ENCODE measurements around the gene C17orf113. TPM values are rescaled to one million over a fixed set of nuclear protein-coding genes. Genes with fewer than 3 reads are reported as not detected.

C17orf113 gene
- total RNA-seq, 1 donor from 2014 or later, result 0.13 TPM

- no peak for DNase-seq (ENCODE audit: low spot score)
Observed at GRCh38 chr17:42072323-42073187, 22.2 kb upstream of the C17orf113 start.

GRCh38 chr17:42071810-42072209 lies 21.4 kb upstream of the C17orf113 start:
- no peak for DNase-seq (ENCODE audit: low spot score)

GRCh38 chr17:42068979-42069378 lies 18.6 kb upstream of the C17orf113 start:
- no peak for DNase-seq (ENCODE audit: low spot score)

GRCh38 chr17:42067371-42068091 lies 17.1 kb upstream of the C17orf113 start:
- no peak for DNase-seq (ENCODE audit: low spot score)

- no peak for DNase-seq (ENCODE audit: low spot score)
Observed at GRCh38 chr17:42065201-42065600, 14.8 kb upstream of the C17orf113 start.

- no peak for DNase-seq (ENCODE audit: low spot score)
Observed at GRCh38 chr17:42062681-42063080, 12.3 kb upstream of the C17orf113 start.

GRCh38 chr17:42061646-42062487 lies 11.5 kb upstream of the C17orf113 start:
- DNase-seq (ENCODE audit: low spot score), result no peak

GRCh38 chr17:42060231-42060630 lies 9.8 kb upstream of the C17orf113 start:
- DNase-seq (ENCODE audit: low spot score), result no peak

- no peak for DNase-seq (ENCODE audit: low spot score)
Observed at GRCh38 chr17:42059815-42060214, 9.4 kb upstream of the C17orf113 start.

GRCh38 chr17:42058063-42058462 lies 7.7 kb upstream of the C17orf113 start:
- DNase-seq (ENCODE audit: low spot score), result no peak

- no peak for DNase-seq (ENCODE audit: low spot score)
Observed at GRCh38 chr17:42056635-42057034, 6.2 kb upstream of the C17orf113 start.

GRCh38 chr17:42055496-42055895 lies 5.1 kb upstream of the C17orf113 start:
- DNase-seq (ENCODE audit: low spot score), result no peak

- DNase-seq (ENCODE audit: low spot score), result no peak
Observed at GRCh38 chr17:42055027-42055426, 4.6 kb upstream of the C17orf113 start.

GRCh38 chr17:42053731-42054500 lies 3.5 kb upstream of the C17orf113 start:
- DNase-seq (ENCODE audit: low spot score), result no peak

- no peak for DNase-seq (ENCODE audit: low spot score)
Observed at GRCh38 chr17:42052346-42052877, 2.0 kb upstream of the C17orf113 start.

GRCh38 chr17:42051645-42052044 lies 1.2 kb upstream of the C17orf113 start:
- no peak for DNase-seq (ENCODE audit: low spot score)

- no peak for DNase-seq (ENCODE audit: low spot score)
Observed at GRCh38 chr17:42051013-42051400, 606 bp upstream of the C17orf113 start.

GRCh38 chr17:42049834-42050392 lies 488 bp downstream of the C17orf113 start:
- DNase-seq (ENCODE audit: low spot score), result no peak

- DNase-seq (ENCODE audit: low spot score), result no peak
Observed at GRCh38 chr17:42047343-42047742, 3.1 kb downstream of the C17orf113 start.

GRCh38 chr17:42045719-42046118 lies 4.7 kb downstream of the C17orf113 start:
- no peak for DNase-seq (ENCODE audit: low spot score)

Data from mesenteric fat pad (tissue), 1 donor.